Muscle of arm (tissue), 12 donors: ENCODE results near the gene HESX1. TPM values are rescaled to one million over a fixed set of nuclear protein-coding genes. Genes with fewer than 3 reads are reported as not detected.

Experiments
- DNase-seq: peaks from one replicate; pipeline ENCODE4 v3.0.0-alpha.2; 2013
- polyA plus RNA-seq, 12 donors: library from polyadenylated mRNA; unstranded; fragments of 120-200 nt; gene quantifications; one replicate each; pipeline ENCODE4 v1.2.1, GENCODE V29; 2013; ENCODE audit not compliant: insufficient read length in 12 of 12

The HESX1 gene
- polyA plus RNA-seq, 12 donors = 1.6 to 3.2 (median 2.3) TPM; not detected in 2

DNA sequence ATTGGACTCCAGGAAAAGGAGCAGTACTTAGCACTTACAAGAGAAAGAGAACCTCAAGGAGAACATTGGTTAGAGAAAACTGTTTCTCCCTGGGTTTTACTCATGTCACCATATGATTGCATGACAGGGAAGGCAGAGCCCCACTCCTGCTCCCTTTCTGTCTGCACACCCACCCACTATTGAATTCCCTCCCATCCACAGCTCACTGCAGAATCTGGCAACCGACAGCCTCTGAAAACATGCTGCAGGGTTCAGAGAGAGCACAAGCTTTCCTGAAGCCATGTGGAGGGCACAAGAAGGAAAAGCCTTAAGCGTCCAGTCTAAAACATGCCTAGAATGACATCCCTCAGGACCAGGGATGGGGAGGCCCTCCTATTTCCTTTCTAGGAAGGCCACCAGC, 31.6 kb downstream of the HESX1 start:
- no peak for DNase-seq

DNA sequence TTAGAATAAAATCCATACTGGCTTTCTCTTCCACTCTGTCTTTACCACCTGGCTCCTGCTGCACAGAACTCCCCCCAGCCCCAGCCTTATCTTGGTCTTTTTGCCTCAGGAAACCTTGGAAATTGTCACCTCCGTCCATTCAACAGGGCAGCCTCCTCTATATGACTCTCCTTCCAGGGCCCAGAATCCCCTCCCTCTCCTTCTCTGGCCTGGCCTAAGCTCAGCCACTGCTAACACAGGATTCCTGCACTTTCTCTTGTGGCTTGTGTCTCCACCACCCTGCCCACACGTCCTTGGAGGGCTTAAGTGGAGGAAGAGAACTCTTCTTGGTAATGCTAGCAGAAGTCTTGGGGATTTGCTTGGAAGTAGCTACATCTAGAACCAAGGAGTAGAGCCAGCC, 33.1 kb downstream of the HESX1 start:
- DNase-seq = no peak

- no peak for DNase-seq
Observed at GRCh38 chr3:57165641-57166040, 34.1 kb downstream of the HESX1 start.

GRCh38 chr3:57164657-57165573, 34.9 kb downstream of the HESX1 start, which contains the start of gene IL17RD:
Gene IL17RD (minus strand): TSS chr3:57165353. CDS start chr3:57165286, 67 bp downstream.
- DNase-seq = peak; percentile 88

DNA sequence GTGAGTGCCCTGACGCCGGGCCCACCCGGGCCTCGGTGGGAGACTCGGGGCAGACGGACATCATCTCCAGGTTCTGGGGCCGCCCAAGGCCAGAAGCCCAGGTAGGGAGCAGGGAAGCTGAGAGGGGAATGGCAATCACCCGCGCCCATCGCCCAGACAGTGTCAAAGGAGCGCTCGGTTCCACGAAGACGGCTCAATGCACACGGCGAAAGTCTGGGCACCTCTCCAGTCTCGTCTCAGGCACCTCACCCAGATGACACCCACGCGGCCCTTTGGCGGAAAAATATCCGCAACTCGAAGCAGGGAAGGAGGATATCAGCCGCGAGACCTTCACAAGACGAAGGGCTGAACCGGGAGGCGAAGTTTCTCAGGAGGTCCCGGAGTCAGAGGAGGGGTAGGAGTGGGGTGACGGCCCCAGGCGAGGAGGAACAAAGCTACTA, 35.5 kb downstream of the HESX1 start:
- DNase-seq = peak; percentile 61

- no peak for DNase-seq
Observed at GRCh38 chr3:57163751-57164150, 36.0 kb downstream of the HESX1 start.

DNA sequence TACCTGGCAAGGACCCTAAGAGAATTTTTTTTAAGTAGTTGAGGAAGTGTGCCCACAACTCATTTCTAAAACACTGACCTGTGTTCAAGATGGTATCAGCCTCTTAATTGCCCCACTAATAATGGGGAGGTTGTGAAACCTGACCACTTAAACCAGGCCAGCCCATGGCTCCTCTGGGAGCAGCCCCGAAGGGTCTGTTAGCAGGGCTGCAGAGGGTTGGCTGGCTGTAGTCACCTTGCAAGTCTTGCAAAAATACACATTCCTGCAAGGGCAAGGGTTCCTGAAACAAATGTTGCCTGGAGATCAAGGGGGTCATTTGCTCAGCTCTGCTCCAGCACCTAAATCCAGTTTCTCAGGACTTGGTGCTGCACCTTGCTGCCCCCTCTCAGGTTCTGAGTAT, 37.9 kb downstream of the HESX1 start:
- DNase-seq = no peak

- peak; percentile 73 for DNase-seq
Observed at GRCh38 chr3:57160765-57161538, 38.8 kb downstream of the HESX1 start.

DNA sequence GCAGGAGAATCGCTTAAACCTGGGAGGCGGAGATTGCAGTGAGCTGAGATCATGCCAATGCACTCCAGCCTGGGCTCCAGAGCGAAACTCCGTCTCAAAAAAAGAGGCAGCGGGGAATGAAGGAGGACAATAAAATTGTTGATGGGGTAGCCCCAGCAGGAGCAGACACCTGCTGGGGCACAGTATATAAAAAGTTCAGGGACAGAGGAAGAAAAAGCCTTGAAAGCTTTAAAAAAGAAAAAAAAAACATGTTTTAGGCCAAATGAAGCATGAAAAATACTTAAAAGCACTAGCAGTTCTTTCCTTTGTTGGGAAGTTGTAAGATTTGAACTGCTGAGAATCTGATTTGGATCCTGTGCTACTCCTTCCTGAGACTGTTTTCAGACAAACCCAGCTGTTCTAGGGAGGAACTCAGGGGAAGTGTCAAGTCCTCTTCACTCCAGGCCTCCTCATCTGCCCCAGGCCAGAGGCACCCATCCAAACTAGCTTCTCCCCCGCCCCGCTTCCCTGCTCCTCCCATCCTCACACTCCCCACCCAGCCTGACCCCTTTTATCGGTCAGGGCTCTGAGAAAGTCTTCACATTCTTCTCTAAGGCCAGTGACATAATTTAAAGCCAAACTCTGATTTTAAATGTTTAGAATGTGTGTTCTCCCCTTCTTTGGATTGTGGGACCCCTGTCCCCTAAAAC, 39.6 kb downstream of the HESX1 start:
- DNase-seq = peak; percentile 81

- no peak for DNase-seq
Observed at GRCh38 chr3:57158813-57159738, 40.7 kb downstream of the HESX1 start.

DNA sequence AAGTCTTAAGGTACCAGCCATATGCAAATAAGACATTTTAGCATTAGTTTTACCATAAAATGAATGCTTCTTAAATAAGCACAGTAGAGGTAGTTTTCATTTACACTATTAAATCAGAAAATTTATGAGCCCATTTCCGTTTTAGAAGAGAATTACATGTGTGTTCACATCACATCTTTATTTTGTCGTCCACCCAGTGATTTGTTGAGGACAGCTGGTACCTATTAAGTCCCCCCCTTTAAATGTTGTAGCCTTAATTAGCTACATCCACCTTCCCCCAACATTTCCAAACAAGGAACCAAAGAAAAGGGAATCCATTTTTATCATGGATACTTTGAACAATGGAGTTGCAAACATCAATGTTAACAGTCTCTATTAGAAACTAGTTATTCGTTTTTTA, 41.5 kb downstream of the HESX1 start:
- DNase-seq = no peak

DNA sequence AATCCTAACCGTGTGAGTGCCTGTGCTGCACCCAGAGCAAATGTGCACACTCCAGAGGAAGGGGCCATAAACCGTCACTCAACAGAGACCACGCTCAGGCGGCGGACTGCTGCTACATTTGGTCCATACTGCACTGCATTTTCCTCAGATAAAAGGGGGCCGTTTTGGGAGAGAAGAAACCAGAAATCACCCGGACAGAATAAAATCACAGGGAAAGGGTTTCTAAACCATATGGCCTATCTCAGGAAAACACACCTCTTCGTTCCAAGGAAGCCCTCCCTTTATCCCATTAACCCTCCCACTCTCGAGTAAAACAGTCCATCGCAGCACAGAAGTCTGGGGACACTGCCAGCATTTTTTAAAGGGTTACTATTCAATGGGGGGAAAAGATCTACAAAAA, 42.2 kb downstream of the HESX1 start:
- DNase-seq = no peak

DNA sequence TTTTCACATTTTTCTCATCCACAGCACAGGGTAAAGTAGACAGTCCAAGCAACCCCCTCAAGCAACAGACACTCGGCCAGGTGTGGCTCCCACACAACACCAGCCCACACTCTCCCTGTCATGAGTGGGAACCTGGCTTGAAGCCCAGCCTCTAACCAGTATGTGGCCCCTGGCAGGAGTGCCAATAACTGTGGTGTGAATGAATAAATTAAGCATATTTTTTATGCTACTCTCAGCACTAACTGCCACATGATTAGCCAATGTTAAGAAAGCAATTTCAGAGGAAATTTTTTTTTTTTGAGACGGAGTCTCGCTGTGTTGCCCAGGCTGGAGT, 44.5 kb downstream of the HESX1 start:
- DNase-seq = no peak

DNA sequence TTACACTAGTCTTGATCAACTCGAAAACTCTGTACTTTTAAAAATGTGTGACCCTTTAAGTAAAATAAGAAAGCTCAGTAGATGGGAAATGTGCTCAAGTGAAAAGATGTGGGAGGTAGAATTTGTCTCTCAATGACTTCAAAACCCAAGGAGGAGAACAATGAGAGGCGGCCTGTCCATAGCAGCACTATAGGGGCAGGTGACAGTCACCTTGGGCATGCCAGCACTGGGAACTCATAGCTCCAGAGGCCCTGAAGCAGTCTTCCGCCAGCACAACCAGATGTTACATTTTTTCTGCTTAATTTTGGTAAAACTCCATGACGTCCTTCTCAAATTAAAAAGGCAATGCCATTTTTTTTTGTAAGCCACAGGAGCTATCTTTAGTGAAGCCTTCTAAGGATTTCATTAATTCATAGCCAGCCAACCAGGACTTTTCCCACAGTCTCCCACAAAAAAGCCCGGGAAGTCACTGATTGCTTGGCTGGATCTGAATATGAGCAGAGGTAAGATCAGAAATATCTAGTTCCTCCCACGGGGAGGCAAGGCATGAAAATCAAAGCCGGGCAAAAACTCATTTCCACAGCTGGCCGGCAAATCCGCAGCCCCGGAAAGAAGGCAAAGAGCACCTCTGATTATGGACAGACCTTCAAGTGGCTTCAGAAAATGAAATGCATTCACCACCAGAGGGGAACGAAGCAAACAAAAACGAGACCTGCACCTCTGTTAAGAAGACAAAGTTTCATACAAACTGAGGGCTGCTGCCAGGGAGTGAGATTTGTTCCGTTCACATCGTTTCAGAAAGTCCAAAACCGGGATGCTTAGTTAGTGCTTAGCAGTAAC, 45.1 kb downstream of the HESX1 start:
- no peak for DNase-seq

DNA sequence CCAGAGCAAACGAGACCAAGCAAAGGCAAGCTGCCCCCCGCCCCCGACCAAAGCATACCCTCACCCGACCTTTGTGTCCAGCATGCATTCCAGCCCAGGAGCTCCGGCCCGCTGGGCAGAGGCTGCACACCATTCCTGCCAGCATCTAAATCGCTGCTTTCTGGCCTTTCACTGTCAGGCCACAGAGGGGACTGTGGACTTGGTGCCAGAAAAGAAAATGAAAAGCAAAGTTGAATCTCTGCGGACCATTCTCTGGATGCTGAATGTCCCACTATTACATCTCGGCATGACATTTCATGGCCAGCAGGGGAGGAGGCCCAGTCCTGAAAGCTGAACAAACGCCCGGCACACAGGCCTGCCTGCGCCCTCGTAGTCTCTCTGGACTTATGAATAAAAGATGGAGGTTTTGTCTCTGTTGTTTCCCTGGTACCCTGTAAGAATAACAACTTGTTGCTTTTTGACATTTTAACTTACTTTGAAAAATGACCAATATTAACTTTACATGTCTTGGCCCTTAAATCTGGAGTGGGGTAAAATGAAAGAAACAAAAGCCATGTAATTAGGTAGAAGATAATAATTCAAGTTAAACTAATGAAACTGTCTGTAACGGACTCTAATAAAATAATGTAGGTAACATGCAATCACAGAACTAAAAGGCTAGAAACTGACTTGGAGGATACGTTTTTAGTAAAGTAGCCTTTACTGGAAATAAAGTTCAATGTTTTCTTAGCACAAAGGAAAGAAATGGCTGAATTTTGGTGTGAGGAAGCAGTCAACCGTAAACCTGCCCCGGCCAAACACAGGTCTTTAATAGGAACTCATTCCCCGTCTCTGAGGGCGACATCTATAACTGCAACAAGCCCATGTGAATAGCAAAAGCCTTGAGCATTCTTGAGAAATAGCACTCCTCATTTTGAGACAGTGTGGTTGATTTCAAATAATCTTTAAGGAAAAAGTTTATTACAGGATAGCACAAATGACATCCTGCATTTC, 47.3 kb downstream of the HESX1 start:
- DNase-seq = peak; percentile 62

- no peak for DNase-seq
Observed at GRCh38 chr3:57151749-57152148, 48.0 kb downstream of the HESX1 start.

DNA sequence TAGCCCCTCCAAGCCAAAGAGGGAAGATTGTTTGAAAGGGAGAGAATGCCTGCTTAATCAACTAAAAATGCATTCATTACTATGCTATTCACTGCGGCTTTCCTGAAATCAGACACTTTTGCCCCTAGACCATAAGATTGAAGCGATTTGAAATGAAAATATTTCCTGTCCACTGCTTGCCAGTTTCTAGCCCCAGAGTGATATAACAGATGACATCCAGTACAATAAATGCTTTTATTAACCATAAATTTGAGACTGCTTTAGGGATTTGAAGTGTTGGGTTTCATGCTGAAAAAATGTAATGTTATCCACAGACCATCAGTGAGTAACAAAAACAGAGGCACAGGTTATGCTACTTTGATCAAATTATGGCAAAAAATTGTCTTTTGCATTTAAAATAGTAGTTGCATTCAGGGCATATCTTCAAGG, 48.7 kb downstream of the HESX1 start:
- DNase-seq = peak; percentile 77

- no peak for DNase-seq
Observed at GRCh38 chr3:57150113-57150581, 49.6 kb downstream of the HESX1 start.
